Stimulated activated CD8-positive, alpha-beta memory T cell treated with anti-CD3 and anti-CD28 coated beads, Interleukin-15, amount 100 ng/mL, for 24 hours (primary cell): ENCODE measurements around the gene GRIK3.
"Not testable (repeated sequence)": the region's sequence is repeated elsewhere in the genome, so short reads cannot be mapped to it uniquely, and the experiment has no call there.

Source experiments
- DNase-seq: peaks from one replicate; pipeline ENCODE4 v3.0.0-alpha.2; 2020; ENCODE audit warnings: low read depth

Gene GRIK3

DNA sequence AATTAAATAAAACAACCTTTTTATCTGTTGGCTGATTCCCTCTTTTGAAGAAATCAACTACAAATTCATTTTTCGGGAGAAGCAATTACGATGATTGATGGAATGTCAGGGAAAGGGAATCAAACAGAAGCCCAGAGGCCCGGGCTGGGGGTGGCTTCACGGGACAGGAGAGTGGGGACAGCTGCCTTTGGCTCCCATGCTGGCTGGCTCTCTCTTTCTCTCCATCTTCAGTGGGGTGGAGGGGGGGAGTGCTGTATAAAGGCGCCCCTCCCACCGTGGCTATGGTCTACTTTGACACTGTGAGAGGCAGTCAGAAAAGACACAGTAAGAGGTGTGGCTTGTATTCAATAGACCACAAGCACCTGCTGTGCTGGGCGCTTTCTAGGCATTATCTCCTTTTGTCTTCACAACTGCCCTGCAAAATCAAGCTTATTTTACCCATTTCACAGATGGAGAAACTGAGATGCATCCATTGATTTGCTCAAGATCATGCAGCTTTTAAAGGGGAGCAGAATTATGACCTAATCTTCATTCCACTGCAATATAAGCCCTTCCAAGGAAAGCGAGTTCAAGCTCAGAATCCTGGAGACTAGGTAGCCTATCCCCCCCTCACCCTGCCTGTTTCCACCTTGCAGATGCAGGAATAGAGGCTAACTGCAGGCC lies 92.9 kb downstream of the GRIK3 start:
- no peak for DNase-seq

DNA sequence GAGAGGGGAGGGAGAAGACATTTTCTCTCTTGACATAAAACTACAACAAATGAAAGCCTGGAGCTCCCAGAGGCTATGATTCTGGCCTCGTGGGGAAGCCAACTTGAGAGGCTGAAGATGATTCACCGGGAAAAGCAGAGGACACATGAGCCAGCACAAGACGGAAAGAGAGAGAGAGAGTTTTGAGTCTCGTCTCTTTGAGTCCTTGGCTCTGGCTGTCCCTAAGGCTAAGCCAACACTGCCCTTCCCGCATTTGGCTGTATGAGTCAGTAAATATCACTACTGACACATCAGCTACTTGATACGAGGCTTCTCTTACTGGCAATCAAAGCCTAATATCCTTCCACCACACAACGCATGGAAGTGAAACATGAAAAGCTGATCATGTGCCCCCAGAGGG lies 95.5 kb downstream of the GRIK3 start:
- DNase-seq = no peak

DNA sequence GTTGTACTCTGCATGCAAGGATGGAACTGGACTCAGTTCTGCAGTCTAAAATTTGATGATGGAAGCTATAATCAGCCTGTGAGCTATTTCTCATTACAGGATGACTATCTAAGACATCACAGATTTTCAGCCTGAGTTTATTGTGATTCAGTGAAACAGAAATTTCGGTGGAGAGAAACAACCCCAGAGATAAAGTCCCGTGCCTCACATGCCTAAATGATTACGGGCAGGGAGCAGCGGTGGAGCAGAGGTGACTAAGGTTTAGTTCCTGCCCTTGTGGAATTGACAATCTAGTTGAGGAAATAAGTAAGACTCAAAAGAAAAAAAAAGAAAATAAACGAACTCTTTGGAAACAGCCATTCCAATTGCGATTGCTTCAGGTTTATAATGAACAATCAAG lies 96.9 kb downstream of the GRIK3 start:
- DNase-seq = no peak

DNA sequence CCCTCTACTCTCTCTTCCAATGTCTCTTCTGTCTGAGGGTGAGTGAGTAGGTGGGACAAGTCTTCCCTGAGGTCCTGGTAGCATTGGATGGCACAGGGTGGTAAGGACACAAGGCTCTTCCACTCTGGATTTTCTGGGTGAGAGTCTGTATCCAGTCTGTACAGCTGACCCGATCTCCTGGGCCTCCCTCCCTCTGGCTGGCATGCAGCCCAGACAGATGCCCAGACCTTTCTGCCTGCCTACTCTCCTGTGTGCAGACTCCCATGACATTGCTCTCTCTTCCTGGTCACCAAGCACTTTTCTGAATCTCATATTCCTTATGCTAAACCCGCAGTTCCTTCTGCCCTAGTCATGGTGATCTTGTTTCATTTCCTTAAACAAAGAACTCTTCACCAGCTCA lies 100.3 kb downstream of the GRIK3 start:
- DNase-seq = no peak

DNA sequence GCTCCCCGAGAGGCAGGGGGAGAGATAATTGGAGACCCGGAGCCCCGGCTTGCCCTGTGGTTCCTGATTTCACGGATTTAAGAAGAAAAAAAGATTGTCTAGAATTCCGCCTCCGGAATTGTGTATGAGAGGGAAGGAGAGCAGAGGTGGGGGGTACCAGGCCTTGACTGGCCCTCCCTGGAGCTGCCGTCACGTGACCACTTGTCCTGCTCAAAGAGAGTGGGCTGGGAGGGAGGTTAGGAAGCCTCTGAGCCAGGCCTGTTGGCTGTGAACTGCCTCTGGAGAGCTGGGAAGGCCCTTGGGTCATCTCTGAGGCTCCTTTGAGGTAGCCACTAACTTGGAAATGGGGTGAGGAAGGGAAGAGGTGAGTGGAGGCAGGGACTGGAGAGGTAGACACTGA lies 106.5 kb downstream of the GRIK3 start:
- DNase-seq = no peak

- DNase-seq = no peak
Observed at GRCh38 chr1:36925251-36925650, 109.1 kb downstream of the GRIK3 start.

DNA sequence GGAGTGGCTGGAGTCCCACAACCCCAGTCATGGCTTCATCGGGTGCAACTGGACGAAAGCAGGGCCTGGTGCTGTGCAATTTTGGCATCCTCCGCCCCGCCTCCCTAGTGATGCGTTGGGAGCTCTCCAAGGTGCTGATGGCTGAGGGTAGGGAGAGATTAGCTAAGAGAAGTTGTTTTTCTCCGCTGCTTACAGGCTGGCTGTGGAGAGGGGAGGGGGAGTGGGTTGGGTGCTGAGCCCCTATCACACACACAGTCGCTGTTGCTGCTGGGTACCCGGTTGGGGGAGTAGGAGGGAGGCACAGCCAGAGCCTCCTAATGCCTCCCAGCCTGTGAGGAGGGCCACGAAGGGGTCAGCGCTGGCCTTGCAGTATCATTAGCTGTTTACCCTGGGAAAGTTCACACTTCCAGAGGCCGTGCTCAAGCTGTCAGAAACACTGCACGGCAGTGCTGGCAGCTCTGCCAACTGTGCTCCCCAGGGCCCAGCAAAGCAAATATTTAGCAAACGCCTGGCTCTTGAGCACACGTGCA lies 110.0 kb downstream of the GRIK3 start:
- DNase-seq = no peak

DNA sequence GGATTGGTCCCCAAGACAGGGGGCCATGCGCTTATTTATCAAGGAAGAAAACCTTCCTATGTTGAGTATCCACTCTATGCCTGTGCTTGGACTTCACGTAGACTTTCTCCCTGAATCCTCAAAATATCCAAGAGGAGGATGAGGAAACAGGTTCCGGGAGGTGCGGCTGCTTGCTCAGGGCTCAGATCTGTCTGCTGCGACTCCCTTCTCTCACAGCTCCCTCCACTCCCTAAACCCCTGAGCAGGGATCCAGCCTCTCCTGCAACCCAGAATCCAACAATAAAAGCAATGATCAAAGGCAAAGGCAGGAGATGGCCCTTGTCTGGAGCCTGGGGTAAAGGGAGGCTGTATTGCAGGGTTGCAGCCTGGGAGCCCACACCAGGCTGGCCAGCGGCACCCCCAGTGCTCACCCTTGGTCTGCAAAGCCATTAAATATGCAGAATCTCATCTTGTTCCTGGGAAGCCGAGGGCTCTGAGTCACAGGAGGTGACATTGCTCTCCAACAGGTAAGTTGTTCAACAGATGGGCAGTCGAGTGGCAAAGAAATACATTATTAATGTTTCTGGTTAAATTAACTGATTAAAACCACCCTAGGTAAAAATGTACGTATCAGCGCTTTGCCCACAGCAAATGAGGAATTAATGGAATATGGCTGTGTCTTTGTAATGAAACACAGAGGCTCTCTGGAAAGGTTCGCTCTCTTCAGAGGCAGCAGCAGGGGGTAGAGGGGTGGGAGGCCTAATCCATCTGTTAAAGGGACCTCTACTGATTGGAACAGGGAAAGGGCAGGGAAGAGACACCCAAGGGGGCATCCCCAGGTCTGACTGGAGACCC lies 111.5 kb downstream of the GRIK3 start:
- no peak for DNase-seq

DNA sequence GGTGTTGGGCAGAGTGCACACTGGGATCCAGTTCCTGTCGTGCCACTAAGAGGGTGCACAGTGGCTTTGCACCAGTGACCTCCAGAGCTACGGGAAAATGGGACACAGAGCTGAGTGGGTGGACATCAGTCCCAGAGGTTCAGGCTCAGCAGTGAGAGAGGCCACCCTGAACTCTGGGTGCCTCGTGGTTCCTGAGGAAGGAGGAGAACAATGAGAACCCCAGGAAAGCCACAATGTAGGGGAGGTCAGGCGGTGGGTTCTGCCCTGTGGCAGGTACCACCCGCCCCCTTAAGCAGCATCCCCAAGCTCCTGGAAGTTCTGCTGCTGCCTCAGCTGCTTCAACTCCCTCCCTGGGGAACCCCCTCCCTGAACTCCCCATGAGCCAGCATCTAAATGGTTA lies 112.2 kb downstream of the GRIK3 start:
- DNase-seq = no peak

DNA sequence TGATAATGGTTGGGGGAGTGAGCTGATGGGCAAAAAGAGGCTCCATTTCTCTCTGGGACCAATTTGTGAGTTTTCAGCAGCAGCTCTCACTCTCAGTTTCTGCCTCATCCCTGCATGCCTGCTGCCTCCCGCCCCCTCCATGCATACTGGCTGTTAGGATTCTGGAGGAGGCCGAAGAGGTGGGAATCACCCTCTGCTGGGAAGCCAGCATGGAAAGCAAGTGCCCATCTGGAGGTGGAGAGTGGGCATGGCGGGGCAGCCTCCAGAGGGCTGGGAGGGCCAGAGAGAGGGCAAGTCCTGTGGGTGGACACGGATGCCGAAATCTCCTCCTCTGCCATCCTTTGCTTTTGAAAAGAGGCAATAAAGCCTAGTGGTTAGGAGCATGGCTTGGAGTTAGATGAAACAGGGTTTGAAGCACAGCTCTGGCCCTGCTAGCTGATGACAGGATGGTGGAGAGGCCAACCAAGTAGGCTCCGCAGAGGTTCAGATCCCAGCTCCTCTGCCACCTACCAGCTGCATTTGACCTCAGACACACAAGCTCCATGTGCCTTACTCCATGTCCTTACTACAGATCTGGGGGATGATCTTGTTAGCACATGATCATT lies 113.4 kb downstream of the GRIK3 start:
- DNase-seq = no peak

DNA sequence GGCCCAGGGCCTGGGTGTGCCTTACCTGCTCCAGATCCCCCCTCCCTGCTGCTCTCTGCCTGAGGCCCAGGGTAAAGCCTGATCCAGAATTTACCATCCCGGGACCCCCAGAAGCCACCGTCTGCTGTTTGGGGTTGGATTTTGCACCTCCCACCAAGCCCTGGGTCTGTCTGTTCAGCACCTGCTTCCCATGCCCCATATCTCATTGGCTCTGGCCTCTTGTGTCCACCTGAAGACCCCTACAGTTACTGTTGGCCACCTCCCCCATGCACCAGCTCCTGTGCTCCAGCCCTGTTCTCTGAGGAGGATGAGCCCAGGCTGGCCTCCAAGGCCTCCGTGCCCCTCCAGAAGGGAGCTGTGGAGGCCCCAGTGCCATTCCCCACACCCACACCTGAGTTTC lies 113.9 kb downstream of the GRIK3 start:
- DNase-seq = no peak

DNA sequence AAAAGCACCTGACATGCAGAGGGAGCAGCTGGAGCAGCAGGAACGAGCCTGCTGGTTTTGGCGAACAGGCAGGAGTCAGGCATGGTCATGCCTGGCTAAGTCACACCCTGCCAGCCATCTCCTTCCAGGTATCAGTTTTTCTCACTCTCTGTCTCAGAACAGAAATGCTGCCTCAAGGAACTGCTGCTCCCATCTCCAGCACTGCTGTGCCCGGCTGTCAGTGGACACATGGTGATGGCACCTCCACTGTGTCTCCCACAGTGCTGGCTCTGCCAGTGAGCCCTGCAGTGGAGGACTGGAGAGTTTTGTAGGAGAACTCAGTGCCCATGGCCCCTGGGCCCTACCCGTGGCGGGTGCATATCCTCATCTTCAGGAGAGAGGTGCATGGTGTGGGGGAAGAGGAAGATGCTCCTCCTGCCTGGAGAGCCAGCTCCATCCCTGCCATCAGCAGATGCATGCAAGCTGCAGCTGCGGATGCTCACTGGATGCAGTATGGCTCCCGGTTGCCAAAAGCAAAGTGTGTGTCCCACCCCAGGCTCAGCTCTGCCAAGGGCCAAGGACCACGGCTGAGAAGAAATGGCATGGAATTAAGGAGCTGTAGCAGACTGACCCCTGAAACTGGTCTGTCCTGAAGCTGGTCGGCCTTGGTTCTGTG lies 114.7 kb downstream of the GRIK3 start:
- no peak for DNase-seq

- no peak for DNase-seq
Observed at GRCh38 chr1:36918604-36919003, 115.7 kb downstream of the GRIK3 start.

DNA sequence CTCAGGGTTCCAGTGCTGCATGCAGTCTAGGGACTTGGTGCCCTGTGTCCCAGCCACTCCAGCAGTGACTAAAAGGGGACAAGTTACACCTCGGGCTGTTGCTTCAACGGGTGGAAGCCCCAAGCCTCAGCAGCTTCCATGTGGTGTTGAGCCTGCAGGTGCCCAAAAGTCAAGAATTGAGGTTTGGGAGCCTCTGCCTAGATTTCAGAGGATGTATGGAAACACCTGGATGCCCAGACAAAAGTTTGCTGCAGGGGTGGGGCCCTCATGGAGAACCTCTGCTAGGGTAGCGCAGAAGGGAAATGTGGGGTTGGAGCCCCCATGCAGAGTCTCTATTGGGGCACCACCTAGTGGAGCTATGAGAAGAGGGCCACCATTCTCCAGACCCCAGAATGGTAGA lies 117.8 kb downstream of the GRIK3 start:
- DNase-seq = not testable (repeated sequence)

DNA sequence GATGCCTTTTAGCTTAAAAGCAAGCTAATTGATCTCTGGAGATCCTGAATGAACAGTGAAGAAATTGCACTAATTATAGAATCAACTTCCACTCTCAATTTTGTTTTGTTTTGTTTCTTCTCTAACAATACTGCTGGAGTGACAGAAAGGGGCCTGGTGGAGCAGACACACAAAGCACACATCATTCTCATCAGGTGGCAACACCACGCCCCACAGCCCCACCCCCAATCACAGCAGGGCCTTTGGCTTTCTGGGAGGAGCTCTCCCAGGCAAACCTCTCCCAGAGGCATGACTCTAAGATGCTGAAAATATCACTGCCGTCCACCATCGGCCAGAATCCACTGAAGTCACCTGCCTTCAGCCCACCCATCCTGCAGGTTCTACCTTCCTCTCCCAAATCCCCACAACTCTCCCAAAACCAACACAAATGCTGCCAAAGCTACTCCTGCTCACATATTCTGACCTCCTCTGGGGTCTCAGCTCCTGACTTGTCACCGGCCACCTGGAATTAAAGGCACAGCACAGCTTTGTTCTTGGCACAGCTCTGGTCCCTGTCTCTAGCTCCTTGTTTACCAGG lies 120.7 kb downstream of the GRIK3 start:
- DNase-seq = no peak

GRCh38 chr1:36913016-36913415 lies 121.3 kb downstream of the GRIK3 start:
- no peak for DNase-seq

DNA sequence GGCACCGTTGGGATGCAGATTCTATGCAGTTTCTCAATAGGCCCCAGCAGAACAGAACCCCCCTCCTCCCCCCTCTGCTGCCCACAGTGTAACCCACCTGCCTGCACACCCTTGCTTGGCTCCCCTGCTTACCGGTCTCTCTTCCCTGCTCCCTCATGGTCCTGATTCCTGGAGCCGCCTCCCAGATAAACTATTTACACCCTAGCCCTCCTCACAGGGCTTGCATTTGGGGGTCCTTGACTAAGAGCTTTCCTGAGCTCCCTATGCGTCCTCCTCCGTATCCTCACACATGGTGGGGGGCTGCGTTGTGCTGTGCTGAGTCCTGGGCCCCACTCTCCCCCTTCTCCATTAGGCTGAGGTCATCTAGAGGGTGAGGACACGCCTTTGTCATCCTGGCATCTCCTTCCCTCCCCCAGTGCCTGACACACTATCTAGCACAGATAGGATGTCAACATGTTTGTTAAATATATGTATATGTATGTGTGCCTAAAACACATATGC lies 121.9 kb downstream of the GRIK3 start:
- DNase-seq = no peak

- DNase-seq = no peak
Observed at GRCh38 chr1:36911561-36912364, 122.6 kb downstream of the GRIK3 start.

GRCh38 chr1:36910886-36911540 lies 123.3 kb downstream of the GRIK3 start:
- DNase-seq = no peak

GRCh38 chr1:36909946-36910725 lies 124.2 kb downstream of the GRIK3 start:
- no peak for DNase-seq
